ENCODE measurements around the gene TM4SF1. TPM values are rescaled to one million over a fixed set of nuclear protein-coding genes. Genes with fewer than 3 reads are reported as not detected.
A peak's percentile ranks its signal among the peaks of the same experiment; 100 is the strongest.

The TM4SF1 gene
- total RNA-seq, 2 donors from 2014 or later, result 92.0 to 142 TPM

- intact Hi-C loops (cut with DNase I), result no loop called here
- no peak for DNase-seq (ENCODE audit: low spot score)
- Histone ChIP-seq H3K27ac (peak overlapping the region; percentile 56 to 79), H3K9me3 (no peaks in the 10 kb centered on the region), H3K27me3 (replicated peaks; ENCODE audit: insufficient read depth) (no peaks in the 10 kb centered on the region), H3K4me1 (replicated peaks) (no peaks in the 10 kb centered on the region), H3K4me3 (no peak overlapping the region), H3K36me3 (no peaks in the 10 kb centered on the region)
- WGBS, result 95% methylated on average over 3 of the region's 3 CpGs
- TF ChIP-seq POLR2A (IDR thresholded peaks at IDR 0.05), result no peak
- TF ChIP-seq POLR2AphosphoS5 (IDR thresholded peaks at IDR 0.05), result no peak
- TF ChIP-seq, protein P1, sequence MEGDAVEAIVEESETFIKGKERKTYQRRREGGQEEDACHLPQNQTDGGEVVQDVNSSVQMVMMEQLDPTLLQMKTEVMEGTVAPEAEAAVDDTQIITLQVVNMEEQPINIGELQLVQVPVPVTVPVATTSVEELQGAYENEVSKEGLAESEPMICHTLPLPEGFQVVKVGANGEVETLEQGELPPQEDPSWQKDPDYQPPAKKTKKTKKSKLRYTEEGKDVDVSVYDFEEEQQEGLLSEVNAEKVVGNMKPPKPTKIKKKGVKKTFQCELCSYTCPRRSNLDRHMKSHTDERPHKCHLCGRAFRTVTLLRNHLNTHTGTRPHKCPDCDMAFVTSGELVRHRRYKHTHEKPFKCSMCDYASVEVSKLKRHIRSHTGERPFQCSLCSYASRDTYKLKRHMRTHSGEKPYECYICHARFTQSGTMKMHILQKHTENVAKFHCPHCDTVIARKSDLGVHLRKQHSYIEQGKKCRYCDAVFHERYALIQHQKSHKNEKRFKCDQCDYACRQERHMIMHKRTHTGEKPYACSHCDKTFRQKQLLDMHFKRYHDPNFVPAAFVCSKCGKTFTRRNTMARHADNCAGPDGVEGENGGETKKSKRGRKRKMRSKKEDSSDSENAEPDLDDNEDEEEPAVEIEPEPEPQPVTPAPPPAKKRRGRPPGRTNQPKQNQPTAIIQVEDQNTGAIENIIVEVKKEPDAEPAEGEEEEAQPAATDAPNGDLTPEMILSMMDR (IDR thresholded peaks at IDR 0.05), result no peak
Measured at GRCh38 chr3:149402481-149402880, 25.0 kb upstream of the TM4SF1 start.

DNA sequence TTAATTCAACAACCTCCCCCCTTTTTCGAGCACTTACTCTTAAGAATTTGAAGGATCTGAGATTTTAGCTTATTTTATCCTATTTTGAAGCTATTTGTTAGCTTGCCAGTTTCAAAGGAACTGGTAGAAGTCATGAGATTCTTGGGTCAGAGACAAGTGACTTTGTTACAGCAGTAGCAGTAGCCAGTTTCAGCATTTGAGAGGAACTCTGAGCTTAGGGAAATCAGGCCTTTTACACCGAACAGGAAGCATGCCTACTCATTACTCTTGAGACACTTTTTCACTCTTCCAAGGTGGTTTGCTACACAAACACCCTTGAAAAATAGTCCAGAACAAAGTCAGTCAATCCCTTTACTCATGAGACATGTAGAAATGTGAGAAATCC, 24.5 kb upstream of the TM4SF1 start:
- 87% methylated on average over 2 of the region's 2 CpGs for WGBS
- H3K9me3 ChIP-seq, result no peaks in the 10 kb centered on the region
- no peaks in the 10 kb centered on the region for H3K36me3 ChIP-seq
- peak overlapping the region; percentile 56 to 79 for H3K27ac ChIP-seq
- no peak overlapping the region for H3K4me3 ChIP-seq
- DNase-seq (ENCODE audit: low spot score), result no peak
- intact Hi-C loops (cut with DNase I), result no loop called here
- no peaks in the 10 kb centered on the region for H3K4me1 ChIP-seq (replicated peaks)
- H3K27me3 ChIP-seq (replicated peaks; ENCODE audit: insufficient read depth), result no peaks in the 10 kb centered on the region
- TF ChIP-seq, protein P1 (IDR thresholded peaks at IDR 0.05), result no peak
- no peak for TF ChIP-seq POLR2A (IDR thresholded peaks at IDR 0.05)
- no peak for TF ChIP-seq POLR2AphosphoS5 (IDR thresholded peaks at IDR 0.05)

DNA sequence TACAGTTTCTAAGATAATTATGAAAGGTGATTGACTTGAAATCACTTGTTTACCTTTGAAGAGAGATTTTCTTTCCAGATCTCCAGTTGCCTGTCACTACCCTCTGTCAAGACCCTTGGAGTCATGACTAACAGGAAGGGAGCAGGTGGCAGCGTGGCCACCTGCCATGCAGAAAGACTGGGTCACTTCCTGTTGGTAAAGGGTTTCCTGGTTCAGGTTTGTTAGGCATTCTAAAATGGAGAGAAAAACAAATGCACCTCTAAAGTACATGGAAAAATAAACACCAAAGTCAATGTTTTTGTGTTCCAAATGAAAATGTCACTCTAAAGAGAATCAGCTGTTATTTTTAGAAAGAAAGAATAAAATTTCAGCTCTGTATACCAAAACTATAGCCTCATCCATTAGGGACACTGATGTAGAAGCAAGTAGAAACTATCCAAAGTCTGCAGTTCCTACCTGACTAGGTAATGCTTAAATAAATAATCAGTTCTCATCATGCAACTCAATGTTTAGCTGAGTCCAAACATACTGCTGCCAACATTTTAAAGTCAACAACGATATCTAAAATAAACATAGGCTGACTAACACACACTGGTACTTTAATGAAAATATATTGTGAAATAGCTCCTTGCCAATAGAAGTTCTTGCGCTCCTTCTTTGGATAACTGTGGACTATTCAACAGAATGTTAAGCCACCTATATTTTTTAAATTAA, 23.9 kb upstream of the TM4SF1 start:
- 47% methylated on average over 3 of the region's 3 CpGs for WGBS
- H3K36me3 ChIP-seq, result no peaks in the 10 kb centered on the region
- peak overlapping the region; percentile 80 to 89 for H3K27ac ChIP-seq
- H3K9me3 ChIP-seq, result no peaks in the 10 kb centered on the region
- H3K4me1 ChIP-seq (replicated peaks), result no peaks in the 10 kb centered on the region
- intact Hi-C loops (cut with DNase I), result no loop called here
- DNase-seq (ENCODE audit: low spot score), result peak; percentile 41
- no peaks in the 10 kb centered on the region for H3K27me3 ChIP-seq (replicated peaks; ENCODE audit: insufficient read depth)
- H3K4me3 ChIP-seq, result no peak overlapping the region
- TF ChIP-seq POLR2AphosphoS5 (IDR thresholded peaks at IDR 0.05), result peak; percentile 87
- no peak for TF ChIP-seq POLR2A (IDR thresholded peaks at IDR 0.05)
- TF ChIP-seq, protein P1 (IDR thresholded peaks at IDR 0.05), result no peak

DNA sequence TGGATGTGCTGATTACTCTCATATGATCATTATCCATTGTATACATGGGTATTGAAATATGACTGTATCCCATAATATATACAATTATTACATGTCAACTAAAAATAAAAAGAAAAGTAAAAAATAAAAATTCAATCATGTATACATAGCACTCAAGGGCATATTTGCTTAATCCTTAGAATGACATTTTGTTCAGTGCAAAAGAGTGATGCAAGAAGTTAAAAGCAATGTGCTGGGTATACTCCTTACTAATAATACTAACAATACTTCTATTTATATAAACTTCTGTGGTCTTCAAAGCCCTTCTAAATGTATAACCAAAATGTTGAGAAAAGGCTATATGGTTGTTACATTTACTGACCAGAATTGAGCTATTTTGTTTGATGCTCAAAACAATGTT, 23.2 kb upstream of the TM4SF1 start:
- H3K27ac ChIP-seq, result peak overlapping the region; percentile 80 to 89
- intact Hi-C loops (cut with DNase I), result no loop called here

More for the DNA sequence above, 23.2 kb upstream of the TM4SF1 start:
- no peaks in the 10 kb centered on the region for H3K4me1 ChIP-seq (replicated peaks)
- DNase-seq (ENCODE audit: low spot score), result no peak
- H3K27me3 ChIP-seq (replicated peaks; ENCODE audit: insufficient read depth), result no peaks in the 10 kb centered on the region
- TF ChIP-seq POLR2AphosphoS5 (IDR thresholded peaks at IDR 0.05) (no peak), POLR2A (IDR thresholded peaks at IDR 0.05) (no peak)
- TF ChIP-seq, protein P1 (IDR thresholded peaks at IDR 0.05), result no peak
- H3K9me3 ChIP-seq, result no peaks in the 10 kb centered on the region
- no peak overlapping the region for H3K4me3 ChIP-seq
- no peaks in the 10 kb centered on the region for H3K36me3 ChIP-seq

Measured in prostate gland (tissue), 2 donors.